ENCODE data around the gene NEURL1.
"Not testable (repeated sequence)": the region's sequence is repeated elsewhere in the genome, so short reads cannot be mapped to it uniquely, and the experiment has no call there.

Gene NEURL1

DNA sequence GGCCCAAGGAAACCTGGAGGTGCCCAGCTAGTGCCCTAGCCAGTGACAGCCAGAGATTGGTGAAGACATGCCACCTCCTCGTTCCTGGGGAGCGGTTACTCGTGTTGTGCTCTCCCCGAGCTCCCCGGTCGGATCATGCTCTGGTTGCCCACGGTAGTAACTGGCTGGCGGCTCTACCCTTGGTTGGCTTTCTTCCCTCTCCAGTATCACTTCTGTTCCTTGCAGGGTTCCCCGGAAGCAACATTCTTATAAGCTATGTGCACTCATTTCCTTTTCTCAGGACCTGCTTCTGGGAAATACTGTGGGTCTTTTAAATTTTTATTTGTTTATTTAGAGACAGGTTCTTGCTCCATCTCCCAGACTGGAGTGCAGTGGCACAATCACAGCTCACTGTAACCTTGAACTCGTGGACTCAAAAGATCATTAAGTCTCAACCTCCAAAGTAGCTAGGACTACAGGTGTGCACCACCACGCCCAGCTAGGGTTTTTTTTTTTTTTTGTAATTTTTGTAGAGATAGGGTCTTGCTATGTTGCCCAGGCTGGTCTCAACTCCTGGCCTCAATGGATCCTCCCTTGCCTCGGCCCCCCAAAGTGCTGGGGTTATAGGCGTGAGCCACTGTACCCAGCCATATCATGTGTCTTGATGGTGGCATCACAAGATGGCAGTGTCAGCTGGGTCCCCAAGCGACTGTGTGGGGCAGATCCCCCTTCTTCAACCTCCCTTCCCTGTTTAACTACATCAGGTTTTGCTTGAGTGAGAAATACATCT, 27.9 kb upstream of the NEURL1 start:
- DNase-seq = no peak

DNA sequence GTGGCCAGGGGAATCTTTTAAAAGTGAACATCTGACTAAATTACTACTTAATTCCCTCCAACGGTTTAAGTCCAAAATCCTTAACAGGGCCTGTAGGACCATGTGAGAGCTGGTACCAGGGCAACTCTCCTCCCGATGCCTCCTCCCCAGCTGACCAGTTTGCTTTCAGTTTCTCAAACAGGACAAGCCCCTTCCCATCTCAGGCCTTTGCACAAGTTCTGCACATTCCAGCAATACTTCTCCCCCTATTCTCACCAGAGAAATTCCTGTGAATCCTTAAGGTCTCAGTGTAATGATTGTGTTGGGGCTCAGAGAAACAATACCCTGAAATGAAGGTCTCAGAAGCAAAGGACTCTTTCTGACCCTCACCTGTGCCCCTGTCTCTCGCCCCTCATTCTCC, 26.8 kb upstream of the NEURL1 start:
- no peak for DNase-seq

DNA sequence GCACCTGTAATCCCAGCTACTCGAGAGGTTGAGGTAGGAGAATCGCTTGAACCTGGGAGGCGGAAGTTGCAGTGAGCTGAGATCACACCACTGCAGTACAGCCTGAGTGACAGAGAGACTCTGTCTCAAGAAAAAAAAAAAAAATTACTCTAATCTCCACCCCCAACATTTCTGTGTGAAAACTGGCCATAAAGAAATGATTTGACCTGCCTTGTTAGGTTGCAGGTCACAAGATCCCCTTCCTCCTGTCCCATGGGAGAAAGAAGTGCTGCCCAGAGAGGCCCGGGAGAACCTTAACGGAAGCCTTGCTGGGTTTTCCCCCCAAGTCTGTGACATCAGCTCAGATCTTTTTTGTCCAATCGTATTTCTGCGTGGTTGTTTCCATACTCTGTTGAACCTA, 26.1 kb upstream of the NEURL1 start:
- no peak for DNase-seq

DNA sequence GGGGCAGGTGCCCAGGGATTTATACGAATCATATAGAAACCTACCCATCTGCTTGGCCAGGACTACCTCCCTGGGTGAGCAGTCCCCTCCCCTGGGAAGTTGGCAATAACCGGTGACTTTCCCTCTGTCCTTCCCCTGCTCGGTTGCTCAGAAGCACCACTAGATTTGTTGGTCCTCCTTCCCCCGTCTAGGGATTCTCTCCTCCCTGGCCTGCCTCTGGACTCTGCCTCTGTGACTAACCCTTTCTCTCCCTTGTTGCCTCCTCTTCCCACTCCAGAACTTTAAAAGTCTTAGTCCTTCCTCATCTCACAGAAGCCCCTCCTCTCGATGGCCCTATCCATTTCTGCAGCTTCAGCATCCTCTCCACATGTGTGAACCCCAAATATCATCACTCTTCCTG, 24.3 kb upstream of the NEURL1 start:
- DNase-seq = no peak

DNA sequence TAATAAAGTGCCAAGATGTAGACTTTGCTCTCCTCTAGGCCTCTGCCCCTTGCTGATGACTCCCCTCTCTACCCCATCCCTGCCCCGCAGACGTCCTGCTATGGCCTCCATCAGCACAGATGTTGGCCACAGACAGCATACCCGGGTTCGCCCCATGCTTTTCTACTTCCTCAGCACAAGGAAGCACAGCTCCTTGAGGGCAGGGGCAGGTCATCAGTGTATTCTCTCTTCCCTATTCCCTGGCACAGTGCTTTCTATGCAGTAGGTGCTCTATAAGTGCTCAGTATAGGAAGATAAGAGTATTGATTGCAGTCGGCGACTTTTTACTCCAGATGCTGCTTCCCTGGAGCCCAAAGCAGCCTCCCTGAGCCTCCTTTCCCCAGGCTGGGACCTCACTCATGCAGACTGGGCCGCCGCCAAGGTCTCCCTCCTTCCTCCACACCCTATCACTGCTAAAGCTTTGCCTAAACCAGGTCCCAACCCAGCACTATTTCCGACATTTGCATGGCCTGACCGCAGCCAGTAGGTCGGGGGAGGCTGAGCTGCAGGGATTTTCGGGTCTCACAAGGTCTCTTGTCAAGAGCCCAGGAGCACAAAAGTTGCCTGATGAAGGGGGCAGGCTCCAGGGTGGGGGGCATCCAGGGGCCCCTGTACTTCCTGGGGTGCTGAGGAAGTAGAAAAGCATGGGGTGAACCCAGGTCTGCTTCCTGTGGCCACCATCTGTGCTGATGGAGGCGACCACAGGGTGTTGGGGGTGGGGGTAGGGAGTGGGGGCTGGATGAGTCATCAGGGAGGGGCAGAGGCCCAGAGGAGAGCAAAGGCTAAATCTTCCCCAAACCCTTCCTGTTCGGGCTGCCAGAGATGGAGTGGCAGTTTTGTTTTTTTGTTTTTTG, 22.5 kb upstream of the NEURL1 start:
- DNase-seq = peak; percentile 88

DNA sequence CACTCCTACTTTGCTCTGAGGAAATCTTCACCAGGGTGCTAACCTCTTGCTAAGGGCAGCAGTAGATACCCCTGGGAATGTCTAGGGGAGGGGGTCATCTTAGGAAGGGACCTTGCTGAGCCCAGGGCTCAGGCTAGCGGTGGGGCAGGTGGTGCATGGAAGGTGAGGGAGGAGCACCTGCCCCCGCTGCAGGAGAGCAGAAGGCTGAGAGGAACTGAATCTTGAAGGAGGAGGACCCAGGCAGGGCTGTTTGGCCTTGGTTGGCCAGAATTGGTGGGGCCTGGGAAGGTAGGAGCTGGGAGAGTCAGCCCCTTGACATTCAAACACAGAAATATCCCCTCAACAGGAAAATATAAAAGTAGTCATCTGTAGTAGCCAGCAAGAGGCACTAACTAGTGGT, 21.5 kb upstream of the NEURL1 start:
- DNase-seq = no peak

DNA sequence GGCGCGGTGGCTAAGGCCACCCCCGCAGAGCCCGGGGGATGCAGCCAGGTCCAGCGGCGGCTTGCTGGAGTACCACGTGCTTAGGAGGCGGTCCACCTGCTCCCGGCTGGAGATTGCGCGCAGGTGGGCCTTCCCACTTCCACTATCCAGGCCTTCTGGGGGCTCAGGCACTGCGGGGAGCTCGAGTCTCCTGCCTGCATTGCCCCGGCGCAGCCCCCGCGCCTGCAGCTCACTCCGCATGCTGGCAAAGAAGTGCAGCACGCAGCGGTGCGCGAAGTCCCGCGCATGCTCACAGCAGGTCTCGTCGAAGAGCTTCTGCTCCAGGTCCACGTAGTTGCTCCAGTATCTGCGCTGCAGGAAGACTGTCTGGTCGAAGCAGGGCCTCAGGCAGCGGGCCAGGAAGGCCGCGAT, 20.2 kb upstream of the NEURL1 start:
- no peak for DNase-seq

DNA sequence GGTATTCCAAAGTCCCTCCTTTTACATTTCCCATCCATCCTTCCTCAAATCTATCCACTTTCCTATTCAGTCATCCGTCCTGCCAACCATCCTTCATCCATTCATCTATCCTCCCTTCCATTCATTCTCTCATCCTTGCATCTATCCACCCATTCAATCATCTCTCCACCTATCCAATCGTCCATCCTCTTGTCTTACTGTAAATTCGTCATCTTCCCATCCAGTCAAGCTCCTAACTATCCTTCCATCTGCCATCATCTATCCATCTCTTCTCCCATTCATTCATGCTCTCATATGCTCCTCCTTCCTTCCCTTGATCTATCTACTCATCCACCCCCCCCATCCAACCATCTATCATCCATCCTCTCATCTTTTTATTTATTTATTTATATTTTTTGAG, 19.4 kb upstream of the NEURL1 start:
- no peak for DNase-seq

DNA sequence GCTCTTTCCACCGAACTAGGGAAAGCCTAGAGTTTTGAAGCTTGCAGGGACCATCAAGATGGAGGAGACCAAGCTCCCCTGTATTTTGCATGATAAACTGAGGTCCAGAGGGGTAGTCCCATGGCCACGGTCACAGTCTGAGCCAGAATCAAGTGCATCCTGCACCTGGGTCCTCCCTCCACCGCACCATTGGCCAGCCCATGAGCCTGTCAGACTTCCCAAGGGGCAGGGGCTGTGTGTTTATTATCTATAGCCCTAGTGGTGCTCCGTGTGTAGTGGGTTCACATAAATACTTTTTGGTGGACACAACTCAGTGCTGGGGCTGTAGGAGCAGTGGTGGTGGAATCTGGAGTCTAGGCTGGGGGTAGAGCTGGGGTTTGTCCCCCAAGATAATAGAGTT, 18.1 kb upstream of the NEURL1 start:
- no peak for DNase-seq

DNA sequence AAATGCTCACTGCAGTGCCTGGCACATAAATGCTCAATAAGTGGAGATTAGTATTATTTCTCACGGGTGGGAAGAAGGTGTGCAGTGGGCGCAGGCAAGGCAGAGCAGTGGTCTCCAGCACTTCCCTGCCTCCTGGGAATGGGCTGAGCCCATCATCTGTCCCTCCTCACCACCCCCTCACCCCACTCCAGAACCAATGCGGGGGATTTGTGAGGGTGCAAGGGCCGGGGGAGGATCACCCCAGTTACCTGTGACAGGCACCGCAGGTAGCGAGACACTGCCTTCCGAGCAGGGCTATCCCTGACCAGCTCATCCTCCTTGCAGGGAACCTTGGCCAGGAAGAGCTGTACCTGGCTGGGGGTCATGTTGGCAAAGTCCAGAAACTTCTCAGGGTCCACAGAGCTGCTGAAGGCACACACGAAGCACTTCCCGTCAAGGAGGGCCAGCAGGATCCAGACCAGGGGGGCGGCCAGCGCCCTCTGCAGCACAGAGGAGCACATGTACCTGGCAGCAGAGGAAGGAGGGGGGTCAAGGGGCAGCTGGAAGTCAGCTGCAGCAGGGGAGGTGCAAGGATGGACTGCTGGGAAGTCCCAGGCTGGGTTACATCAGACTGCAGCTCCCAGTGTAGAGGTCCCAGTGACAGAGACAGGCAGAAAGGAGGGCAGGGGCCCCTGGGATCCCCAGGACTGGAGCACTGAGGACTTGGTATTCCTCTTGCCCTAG, 17.3 kb upstream of the NEURL1 start:
- no peak for DNase-seq

DNA sequence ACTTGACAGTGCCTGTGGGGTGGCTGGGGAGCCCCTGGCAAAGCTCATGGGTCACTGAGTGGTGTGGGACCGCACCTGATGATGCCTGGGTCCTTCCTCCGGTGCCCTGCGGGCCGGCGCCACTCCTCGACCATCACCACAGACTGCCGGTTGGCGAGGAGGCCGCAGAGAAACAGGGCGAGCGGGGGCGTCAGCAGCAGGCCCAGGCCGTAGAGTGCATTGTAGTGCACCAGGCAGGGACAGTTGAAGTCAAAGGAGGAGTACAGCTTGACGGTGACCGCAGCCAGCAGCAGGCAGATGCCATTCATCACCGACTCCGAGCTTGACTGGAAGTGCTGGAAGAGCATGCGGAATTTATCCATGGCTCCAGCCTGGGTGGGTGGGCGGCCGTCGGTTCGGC, 14.8 kb upstream of the NEURL1 start:
- no peak for DNase-seq

DNA sequence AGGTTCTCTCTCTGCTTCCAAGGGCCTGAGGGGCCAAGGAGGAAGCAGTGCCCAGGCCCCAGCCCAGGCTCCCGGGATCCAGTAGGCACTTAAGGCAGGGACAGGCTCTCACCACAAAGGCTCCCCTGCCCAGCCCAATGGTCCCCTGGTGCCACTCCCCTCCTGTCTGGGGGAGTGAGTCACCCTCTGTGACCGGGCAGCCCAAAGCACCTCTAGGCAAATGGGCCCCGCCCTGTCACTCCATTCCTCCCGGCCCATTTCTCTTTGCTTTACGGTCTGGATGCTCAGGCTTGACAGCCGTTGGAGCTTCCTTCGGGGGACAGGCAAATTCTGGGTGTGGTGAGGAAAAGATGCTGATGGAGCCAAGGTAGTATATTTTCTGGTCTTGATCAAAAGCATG, 14.4 kb upstream of the NEURL1 start, which contains the start of gene CALHM3:
Gene CALHM3 (minus strand): TSS at position 106 of the 400 bp plus-strand sequence. CDS start 208 bp downstream, outside the sequence.
- DNase-seq = no peak

DNA sequence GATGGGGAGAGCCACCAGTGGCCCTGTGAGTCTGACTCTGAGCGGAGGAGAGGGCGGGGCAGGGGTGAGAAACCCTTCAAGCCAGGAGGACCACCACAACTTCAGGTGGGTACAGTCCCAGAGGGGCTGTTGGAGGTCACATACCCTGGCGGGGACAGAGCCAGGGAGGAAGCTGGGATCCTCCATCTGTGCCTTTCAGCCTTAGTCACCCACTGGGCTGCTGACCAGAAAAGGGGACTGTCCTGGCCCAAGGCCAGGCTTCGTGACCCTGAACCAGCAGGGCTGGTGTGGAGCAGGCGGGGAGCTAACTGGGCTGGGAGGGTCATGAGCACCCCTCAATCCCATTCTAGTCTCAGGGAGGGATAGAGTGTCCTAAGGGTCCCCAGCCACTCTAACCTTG, 13.0 kb upstream of the NEURL1 start:
- DNase-seq = no peak

DNA sequence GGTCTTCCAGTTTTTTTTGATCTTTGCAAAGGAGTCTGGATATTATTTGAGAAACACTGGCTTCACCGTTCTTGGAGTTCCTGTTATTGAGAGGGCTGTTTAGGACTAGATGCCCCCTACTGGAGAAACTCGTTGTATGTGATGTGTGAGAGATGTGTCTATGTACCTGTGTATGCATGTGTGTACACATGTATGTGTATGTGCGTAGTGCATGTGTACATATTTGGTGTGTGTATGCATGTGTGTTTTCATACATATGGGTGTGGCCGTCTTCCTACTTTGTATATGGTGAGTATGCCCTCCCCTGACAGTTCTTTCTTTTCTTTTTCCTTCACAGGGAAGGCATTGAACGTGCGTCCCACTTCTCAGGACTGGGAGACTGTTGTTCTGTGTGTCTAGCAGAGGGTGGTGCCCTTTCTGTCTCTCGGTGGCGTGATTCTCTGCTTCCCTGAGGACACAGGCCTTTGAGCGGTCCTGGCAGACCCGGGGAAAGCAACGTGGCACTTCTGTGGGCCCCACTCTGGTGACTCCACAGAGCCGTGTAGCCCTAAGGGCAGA, 11.5 kb upstream of the NEURL1 start:
- peak; percentile 67 for DNase-seq

DNA sequence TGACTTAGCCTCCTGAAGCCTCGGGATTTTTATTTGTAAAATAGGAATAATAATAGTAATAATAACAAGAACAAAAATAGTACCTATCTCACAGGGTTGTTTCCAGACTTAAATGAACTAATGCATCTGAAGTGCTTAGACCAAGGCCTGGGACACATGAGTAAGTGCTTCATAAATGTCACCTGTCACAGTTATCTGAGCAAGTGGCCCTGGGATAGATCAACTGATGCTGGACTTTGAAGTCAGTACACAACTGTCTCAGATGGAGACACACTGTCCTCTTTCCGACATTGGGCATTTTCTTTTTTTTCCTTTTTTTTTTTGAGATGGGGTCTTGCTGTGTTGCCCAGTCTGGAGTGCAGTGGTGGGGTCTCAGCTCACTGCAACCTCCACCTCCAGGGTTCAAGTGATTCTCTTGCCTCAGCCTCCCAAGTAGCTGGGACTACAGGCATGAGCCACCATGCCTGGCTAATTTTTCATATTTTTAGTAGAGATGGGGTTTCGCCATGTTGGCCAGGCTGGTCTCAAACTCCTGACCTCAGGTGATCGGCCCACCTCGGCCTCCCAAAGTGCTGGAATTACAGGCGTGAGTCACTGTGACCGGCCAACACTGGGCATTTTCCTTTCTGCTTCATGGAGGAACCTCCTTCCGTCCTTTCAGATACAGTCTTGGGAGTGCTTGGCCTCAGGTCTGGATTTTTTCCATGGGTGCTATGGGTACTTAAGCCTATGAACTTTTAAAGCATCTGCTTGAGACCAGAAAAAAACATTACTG, 6.7 kb upstream of the NEURL1 start:
- not testable (repeated sequence) for DNase-seq

DNA sequence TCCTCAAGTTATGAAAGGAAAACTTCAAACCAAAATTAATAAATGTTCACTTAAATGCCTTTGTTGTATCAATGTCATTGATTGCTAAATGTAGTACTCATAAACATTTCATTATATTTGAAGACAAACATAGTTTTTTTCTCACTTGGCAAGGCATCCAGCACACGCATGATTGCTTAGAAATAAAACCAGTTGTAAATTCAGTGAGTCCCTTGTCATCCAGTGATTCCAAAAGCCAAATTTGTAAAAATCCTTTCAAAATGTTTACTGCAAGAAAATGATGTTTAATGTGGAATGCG, 6.1 kb upstream of the NEURL1 start:
- DNase-seq = no peak

DNA sequence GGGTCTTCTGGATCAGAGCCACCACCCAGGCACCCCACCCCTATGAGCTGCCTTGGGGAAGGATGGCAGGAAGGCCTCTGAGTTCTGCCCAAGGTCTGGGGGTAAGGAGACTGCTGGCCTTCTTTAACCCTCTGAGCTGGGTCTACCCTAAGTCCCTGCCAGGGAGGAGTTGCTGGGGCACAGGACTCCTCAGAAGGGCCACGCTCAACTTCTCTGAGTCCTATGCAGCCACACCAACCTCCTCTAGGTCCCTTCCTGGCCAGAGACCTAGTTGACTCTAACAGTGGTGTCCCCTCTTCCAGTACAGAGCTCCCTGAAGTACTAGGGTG, 2.6 kb upstream of the NEURL1 start:
- no peak for DNase-seq

DNA sequence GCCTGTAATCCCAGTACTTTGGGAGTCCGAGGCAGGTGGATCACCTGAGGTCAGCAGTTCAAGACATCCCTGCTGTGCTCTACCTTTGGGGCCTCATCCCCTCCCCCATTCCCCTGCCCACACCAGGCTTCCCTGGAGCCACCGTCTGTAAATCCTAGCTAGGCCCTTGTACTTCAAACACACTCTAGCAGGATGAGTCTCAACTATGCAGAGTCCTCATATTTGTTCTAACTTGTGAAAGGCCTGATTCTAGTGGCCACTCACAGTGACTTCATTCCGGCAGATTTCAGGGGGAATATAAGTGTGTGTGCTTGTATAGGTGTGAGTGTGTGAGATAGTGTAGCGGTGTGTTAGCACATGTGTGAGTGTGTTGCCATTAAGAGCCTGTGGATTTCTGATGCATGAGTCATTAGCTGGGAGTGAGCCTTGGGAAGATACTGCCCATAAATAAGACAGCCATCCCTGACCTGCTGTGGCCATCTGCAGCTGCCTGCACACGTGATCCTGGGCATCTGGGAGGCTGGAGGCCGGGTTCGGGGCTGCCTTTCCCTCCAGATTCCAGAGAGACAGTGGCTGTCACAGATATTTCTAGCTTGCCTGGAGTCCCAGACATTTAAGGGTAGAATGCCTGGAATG, 1.7 kb upstream of the NEURL1 start:
- DNase-seq = no peak

DNA sequence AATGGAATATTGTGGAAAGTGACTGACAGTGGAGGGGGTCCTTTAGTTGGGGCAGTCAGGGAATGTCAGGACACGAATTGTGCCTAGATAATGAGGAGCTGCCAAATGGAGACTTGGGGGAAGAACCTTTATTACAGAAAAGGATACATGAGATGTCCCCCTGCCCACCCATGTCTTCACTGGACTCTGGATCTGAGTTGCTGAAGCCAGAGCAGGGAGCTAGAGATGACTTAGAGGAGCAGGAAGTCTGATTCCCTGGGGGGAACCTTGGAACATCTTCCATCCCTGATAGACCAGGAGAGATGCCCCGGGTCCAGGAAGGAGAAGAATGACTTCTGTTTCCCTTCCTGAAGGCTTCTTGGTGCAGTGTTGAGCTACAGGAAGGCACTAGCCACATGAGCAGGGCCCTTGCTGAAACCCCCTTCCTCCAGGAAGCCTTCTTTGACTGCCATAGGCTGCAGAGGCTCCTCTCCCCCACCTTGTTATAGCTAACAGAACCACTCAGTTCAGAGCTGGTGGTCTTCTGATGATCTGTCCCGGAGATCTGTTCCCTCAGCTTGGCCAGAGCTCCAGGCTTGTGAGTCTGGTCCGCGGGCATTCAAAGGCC, 747 bp upstream of the NEURL1 start:
- no peak for DNase-seq

DNA sequence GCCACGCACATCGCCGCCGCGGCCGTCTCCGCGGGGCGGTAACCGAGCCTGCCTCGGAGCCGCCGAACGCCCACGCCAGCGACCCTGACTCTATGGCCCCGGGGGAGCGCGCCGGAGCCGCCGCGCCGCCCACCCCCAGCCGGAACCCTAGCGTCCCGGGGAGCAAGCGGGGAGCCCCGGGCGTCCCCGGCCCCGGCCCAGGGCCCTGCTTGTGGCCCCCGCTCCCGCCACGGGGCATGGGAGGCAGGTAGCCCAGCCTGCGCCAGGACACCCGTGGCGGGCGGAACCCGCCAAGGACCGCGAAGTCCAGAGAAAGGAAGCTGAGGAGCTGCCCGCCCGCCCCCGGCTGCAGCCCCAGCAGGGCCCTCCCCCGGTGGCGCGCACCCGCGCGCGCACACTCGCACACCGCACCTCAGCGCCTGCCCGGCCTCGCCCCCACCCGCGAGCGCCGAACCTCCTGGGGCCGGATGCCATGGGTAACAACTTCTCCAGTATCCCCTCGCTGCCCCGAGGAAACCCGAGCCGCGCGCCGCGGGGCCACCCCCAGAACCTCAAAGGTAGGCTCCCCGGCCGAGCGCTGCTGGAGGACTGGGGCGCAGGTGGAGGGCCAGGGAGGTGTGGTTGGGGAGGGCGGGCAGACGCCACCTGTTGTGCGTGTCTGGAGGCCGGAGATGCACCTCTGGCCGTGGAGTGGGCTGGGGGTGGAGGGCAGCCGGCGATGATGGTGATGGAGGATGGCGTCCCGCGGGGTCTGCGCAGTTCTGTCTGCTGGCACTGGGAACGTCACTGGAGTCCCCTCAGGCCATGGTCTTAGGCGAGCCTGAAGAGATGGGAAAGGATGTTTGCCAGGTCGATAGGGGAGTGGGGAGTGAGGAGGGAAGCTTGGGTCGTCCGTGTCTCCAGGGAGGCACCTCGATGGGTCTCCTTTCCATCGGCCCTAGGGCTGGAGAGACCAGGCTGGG, 692 bp downstream of the NEURL1 start:
- peak; percentile 14 for DNase-seq

DNA sequence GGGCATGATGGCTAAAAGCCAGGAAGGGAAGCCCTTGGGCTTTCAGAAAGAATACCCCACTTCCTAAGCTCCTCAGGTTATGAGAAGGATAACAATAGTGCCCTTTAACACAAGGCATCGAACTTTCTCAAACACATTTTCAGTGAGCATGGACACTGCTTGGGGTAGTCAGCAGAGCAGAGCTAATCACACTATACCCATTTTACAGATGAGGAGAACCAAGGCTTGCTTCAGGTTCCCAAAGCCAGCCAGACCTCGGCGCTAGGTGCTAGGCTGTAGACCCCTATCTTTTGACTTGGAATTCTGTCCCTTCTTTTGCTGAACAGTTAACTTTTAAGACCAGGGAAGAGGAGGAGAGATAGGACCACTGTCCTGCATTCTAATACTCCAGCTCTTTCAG, 1.8 kb downstream of the NEURL1 start:
- DNase-seq = no peak
